Stomach (tissue), 9 donors: ENCODE results near the gene ADGRF3. TPM values are rescaled to one million over a fixed set of nuclear protein-coding genes. Genes with fewer than 3 reads are reported as not detected.

Experiments used
- DNase-seq, 2 donors: peaks; one replicate each; pipeline versions ENCODE4 v3.0.0 to v3.0.0-alpha.2; 2013 to 2019
- H3K27ac ChIP-seq, 5 donors: fragments of 200-600 bp in 4 of 5; sonication (generic) in 4 of 5; one replicate each; pipeline ENCODE4 v1.5.1; 2013 to 2019; ENCODE audit warnings: mild to moderate bottlenecking in 1 of 5, moderate library complexity in 1 of 5
- H3K27me3 ChIP-seq, 3 donors: fragments of 200-600 bp; sonication (generic); one replicate each; pipeline ENCODE4 v1.5.1; 2017 to 2019; ENCODE audit warnings: mixed run types in 1 of 3
- H3K36me3 ChIP-seq, 4 donors: fragments of 200-600 bp; sonication (generic); 1 replicate in 3 of 4; 2 replicates in 1 of 4; pipeline ENCODE4 v1.5.1; 2016 to 2019
- H3K4me1 ChIP-seq, 4 donors: fragments of 200-600 bp; sonication (generic); one replicate each; pipeline ENCODE4 v1.5.1; 2016 to 2019
- H3K4me3 ChIP-seq, 4 donors: fragments of 200-600 bp; sonication (generic) in 3 of 4; one replicate each; pipeline ENCODE4 v1.5.1; 2016 to 2019; ENCODE audit warnings: mild to moderate bottlenecking in 1 of 4
- H3K9me3 ChIP-seq, 4 donors: fragments of 200-600 bp; sonication (generic); one replicate each; pipeline ENCODE4 v1.5.1; 2016 to 2019
- EP300 ChIP-seq: sonication (generic); formaldehyde crosslinking; IDR thresholded peaks from one replicate; pipeline ENCODE4 v1.6.1; 2017; ENCODE audit warnings: antibody characterized with exemption
- POLR2A ChIP-seq, 4 donors: fragments of 450-650 bp; IDR thresholded peaks; one replicate each; pipeline ENCODE4 v1.6.1; 2016; ENCODE audit warnings: antibody characterized with exemption in 4 of 4, control low read depth in 2 of 4, mild to moderate bottlenecking in 1 of 4, moderate library complexity in 1 of 4
- POLR2AphosphoS5 ChIP-seq, 3 donors: sonication (generic); formaldehyde crosslinking; IDR thresholded peaks; one replicate each; pipeline ENCODE4 v1.6.1; 2016; ENCODE audit warnings: antibody characterized with exemption in 3 of 3
- WGBS, 5 donors: extraction: QIAGEN DNeasy Blood & Tissue Kit in 3 of 5; methylation state at CpG; one replicate each; pipeline versions ENCODE4 v1.1.5 to v1.1.7; 2013 to 2018; 5-methylcytosine and 5-hydroxymethylcytosine counted together
- intact Hi-C: fragments of 100-400 bp; cut with DNase I; formaldehyde crosslinking; loops from one replicate; pipeline ENCODE4 v1.15.1; 2023; ENCODE audit warnings: low total_unique reads
- polyA plus RNA-seq, 3 donors: library from polyadenylated mRNA; stranded (reverse); fragments of 200-250 nt; gene quantifications; one replicate each; pipeline ENCODE4 v1.2.3, GENCODE V29; 2013
- total RNA-seq, 5 donors: library from RNA; depleted of rRNA; stranded (reverse); fragments of >200 nt; gene quantifications; one replicate each; pipeline versions ENCODE4 v1.1.0 to v1.2.3, GENCODE V29; 2014 to 2016
- TF ChIP-seq, protein P1 (sequence below), 7 experiments: fragments of 450-650 bp in 4 of 7; fragments of 200-600 bp in 3 of 7; sonication (generic) in 3 of 7; IDR thresholded peaks; one replicate each; pipeline ENCODE4 v1.5.1; 2016 to 2019; ENCODE audit warnings: antibody characterized with exemption in 7 of 7, control low read depth in 2 of 7, mild to moderate bottlenecking in 1 of 7
- donor health status: healthy with polysubstance abuse.
- donor health status: Bipolar disorder and iron deficiency.
- donor health status: healthy.

Gene ADGRF3
- total and polyA plus RNA-seq, 8 donors: 0.05 to 0.31 (median 0.21) TPM; not detected in 4

GRCh38 chr2:26352892-26353291, 6.3 kb upstream of the ADGRF3 start:
- no peak overlapping the region for H3K27ac ChIP-seq
- 78 to 97% (median 89%) methylated on average over 1 of the region's 1 CpG for WGBS, 5 donors
- H3K4me3 ChIP-seq: no peak overlapping the region
- TF ChIP-seq POLR2AphosphoS5 (IDR thresholded peaks at IDR 0.05) (no peak), EP300 (no peak), POLR2A (IDR thresholded peaks at IDR 0.05) (no peak)
- TF ChIP-seq, protein P1, sequence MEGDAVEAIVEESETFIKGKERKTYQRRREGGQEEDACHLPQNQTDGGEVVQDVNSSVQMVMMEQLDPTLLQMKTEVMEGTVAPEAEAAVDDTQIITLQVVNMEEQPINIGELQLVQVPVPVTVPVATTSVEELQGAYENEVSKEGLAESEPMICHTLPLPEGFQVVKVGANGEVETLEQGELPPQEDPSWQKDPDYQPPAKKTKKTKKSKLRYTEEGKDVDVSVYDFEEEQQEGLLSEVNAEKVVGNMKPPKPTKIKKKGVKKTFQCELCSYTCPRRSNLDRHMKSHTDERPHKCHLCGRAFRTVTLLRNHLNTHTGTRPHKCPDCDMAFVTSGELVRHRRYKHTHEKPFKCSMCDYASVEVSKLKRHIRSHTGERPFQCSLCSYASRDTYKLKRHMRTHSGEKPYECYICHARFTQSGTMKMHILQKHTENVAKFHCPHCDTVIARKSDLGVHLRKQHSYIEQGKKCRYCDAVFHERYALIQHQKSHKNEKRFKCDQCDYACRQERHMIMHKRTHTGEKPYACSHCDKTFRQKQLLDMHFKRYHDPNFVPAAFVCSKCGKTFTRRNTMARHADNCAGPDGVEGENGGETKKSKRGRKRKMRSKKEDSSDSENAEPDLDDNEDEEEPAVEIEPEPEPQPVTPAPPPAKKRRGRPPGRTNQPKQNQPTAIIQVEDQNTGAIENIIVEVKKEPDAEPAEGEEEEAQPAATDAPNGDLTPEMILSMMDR (IDR thresholded peaks at IDR 0.05): no peak
- H3K9me3 ChIP-seq: no peaks in the 10 kb centered on the region
- no peak for DNase-seq
- H3K27me3 ChIP-seq: no peaks in the 10 kb centered on the region
- H3K4me1 ChIP-seq: peaks cover 0 to 37% (median 11%) of the 10 kb centered on the region in 4 donors
- H3K36me3 ChIP-seq: no peaks in the 10 kb centered on the region
- intact Hi-C loops: no loop called here

DNA sequence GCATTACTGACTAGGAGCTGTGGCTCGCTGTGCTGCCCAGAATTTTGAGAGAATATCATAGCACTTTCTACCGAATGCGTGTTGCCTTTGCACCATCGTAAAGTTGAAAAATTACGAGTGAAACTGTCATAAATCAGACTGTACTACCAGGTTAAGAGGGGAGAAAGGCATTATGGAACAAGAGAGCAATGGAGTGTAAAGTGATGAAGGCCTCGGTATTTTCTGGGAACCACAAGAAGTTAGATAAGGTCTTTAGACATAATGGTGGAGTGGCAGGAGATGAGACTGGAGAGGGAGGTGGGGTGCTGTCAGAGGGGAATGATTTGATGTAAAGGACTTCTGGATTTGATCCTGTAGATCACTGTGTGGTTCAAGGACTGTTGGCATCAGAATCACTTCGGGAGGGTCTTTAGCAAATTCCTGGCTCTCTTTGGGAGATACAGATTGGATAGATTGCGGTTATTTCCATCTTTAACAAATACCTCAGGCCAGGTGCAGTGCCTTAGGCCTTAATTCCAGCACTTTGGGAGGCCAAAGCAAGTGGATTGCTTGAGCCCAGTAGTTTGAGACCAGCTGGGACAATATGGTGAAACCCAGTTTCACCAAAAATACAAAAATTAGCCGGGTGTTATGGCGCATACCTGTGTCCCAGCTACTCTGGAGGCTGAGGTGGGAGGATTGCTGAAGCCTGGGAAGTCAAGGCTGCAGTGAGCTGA, 4.9 kb upstream of the ADGRF3 start:
- no peak for TF ChIP-seq EP300
- TF ChIP-seq POLR2A (IDR thresholded peaks at IDR 0.05): no peak
- no peak for TF ChIP-seq POLR2AphosphoS5 (IDR thresholded peaks at IDR 0.05)
- TF ChIP-seq, protein P1 (IDR thresholded peaks at IDR 0.05): no peak
- H3K4me3 ChIP-seq: no peak overlapping the region
- no peak for DNase-seq
- no peaks in the 10 kb centered on the region for H3K9me3 ChIP-seq
- no peaks in the 10 kb centered on the region for H3K36me3 ChIP-seq
- peaks cover 8 to 40% (median 22%) of the 10 kb centered on the region in 4 donors for H3K4me1 ChIP-seq
- no peaks in the 10 kb centered on the region for H3K27me3 ChIP-seq
- H3K27ac ChIP-seq: no peak overlapping the region
- intact Hi-C loops: no loop called here
- WGBS, 5 donors: 95 to 97% (median 97%) methylated on average over 10 of the region's 10 CpGs

DNA sequence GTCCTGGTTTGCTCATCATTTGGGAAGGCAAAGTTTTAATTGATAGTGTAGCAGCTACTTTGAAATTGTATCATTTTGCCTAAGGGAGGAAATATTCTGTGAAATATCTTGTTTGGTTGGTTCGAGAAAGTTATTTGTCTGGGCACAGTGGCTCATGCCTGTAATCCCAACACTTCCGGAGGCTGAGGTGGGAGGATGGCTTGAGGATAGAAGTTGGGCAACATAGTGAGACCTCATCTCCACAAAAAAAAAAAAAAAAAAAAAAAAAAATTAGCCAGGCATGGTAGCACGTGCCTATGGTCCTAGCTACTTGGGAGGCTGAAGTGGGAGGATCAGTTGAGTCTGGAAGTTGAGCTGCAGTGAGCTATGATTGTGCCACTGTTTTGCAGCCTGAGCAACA, 3.1 kb upstream of the ADGRF3 start:
- H3K4me3 ChIP-seq: no peak overlapping the region
- intact Hi-C loops: no loop called here
- no peak overlapping the region for H3K27ac ChIP-seq
- no peaks in the 10 kb centered on the region for H3K9me3 ChIP-seq
- TF ChIP-seq POLR2A (IDR thresholded peaks at IDR 0.05): no peak
- no peak for TF ChIP-seq POLR2AphosphoS5 (IDR thresholded peaks at IDR 0.05)
- TF ChIP-seq, protein P1 (IDR thresholded peaks at IDR 0.05): no peak
- no peak for TF ChIP-seq EP300
- peaks cover 10 to 32% (median 19%) of the 10 kb centered on the region in 4 donors for H3K4me1 ChIP-seq
- no peak for DNase-seq
- H3K36me3 ChIP-seq: no peaks in the 10 kb centered on the region
- WGBS, 5 donors: 85 to 99% (median 94%) methylated on average over 3 of the region's 3 CpGs
- no peaks in the 10 kb centered on the region for H3K27me3 ChIP-seq

DNA sequence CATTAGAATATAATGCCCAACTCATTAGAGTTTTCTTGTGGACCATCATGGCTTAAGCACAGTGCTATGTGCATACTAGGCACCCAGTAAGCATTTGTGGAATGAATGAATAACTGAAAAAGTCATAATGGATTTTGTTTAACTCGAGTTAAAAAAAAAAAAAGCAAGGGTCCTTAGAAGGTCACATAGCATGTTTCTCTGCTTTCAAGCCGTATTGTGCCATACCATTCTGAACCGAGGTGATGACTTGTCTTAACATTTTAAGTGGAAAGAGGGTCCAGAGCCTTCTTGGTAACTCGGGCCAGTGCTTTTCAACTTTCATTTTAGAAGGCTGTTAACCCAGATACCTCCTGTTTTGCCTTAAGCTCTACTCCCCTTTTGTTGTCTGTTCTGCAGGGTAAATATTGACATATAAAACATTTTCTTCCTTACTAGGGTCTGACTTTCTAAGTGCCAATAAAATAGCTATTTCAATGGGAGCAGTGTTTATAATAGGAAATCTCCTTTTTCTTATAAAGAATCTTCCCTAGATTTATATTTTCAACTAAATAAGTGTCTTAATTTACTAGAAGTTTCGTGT, 787 bp upstream of the ADGRF3 start:
- Histone ChIP-seq H3K36me3 (no peaks in the 10 kb centered on the region), H3K27me3 (no peaks in the 10 kb centered on the region), H3K4me3 (peak overlapping the region; percentile 72 to 91 (median 77)), H3K4me1 (peaks cover 15 to 36% (median 28%) of the 10 kb centered on the region in 4 donors), H3K27ac (peak overlapping the region in 4 of 5 donors; percentile 90 to 96 (median 94)), H3K9me3 (no peaks in the 10 kb centered on the region)
- no peak for TF ChIP-seq POLR2A (IDR thresholded peaks at IDR 0.05)
- TF ChIP-seq EP300: no peak
- TF ChIP-seq POLR2AphosphoS5 (IDR thresholded peaks at IDR 0.05): no peak
- TF ChIP-seq, protein P1 (IDR thresholded peaks at IDR 0.05): no peak
- intact Hi-C loops: no loop called here
- 15 to 22% (median 18%) methylated on average over 5 of the region's 5 CpGs for WGBS, 5 donors
- no peak for DNase-seq
